NB4 (cell line): ENCODE data around the gene DSCAML1.

ENCODE experiments used
- POLR2A ChIP-seq: IDR thresholded peaks from 2 replicates; pipeline ENCODE4 v1.6.1; 2011; ENCODE audit warnings: mild to moderate bottlenecking; ENCODE audit not compliant: insufficient read length; ENCODE audit errors: extremely low read depth
- TF ChIP-seq, protein P1 (sequence below): IDR thresholded peaks from one replicate; pipeline ENCODE4 v1.5.1; 2012; ENCODE audit warnings: low read depth, low read length
- TF ChIP-seq, protein P2 (sequence below): IDR thresholded peaks from 2 replicates; pipeline ENCODE4 v1.6.1; 2011; ENCODE audit warnings: low read depth, low read length

DNA sequence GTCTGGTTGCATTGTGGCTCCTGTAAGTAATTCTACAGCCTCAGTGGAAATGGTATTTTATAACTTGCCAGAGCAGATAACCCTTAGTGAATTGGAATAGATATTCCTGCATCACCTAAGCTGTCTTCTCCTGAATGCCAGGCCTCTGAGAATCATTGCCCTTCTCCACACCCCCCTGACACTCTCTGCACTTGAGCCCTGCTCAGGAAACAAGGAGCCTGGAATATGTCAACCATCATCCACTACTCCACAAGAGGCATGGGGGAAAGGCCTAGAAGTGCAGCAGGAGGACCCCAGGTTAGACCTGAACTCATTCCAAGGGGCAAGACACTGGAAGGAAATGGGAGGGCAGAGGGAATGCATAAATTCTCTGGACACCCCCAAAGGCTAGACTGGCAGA, 72.4 kb downstream of the DSCAML1 start:
- no peak for TF ChIP-seq POLR2A
- TF ChIP-seq, protein P1, sequence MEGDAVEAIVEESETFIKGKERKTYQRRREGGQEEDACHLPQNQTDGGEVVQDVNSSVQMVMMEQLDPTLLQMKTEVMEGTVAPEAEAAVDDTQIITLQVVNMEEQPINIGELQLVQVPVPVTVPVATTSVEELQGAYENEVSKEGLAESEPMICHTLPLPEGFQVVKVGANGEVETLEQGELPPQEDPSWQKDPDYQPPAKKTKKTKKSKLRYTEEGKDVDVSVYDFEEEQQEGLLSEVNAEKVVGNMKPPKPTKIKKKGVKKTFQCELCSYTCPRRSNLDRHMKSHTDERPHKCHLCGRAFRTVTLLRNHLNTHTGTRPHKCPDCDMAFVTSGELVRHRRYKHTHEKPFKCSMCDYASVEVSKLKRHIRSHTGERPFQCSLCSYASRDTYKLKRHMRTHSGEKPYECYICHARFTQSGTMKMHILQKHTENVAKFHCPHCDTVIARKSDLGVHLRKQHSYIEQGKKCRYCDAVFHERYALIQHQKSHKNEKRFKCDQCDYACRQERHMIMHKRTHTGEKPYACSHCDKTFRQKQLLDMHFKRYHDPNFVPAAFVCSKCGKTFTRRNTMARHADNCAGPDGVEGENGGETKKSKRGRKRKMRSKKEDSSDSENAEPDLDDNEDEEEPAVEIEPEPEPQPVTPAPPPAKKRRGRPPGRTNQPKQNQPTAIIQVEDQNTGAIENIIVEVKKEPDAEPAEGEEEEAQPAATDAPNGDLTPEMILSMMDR = no peak
- TF ChIP-seq, protein P2, sequence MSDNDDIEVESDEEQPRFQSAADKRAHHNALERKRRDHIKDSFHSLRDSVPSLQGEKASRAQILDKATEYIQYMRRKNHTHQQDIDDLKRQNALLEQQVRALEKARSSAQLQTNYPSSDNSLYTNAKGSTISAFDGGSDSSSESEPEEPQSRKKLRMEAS = no peak
